Stomach (tissue), 9 donors: ENCODE data around the gene BTG2. TPM values are rescaled to one million over a fixed set of nuclear protein-coding genes. Genes with fewer than 3 reads are reported as not detected.

Experiments used
- DNase-seq, 2 donors: peaks; one replicate each; pipeline versions ENCODE4 v3.0.0 to v3.0.0-alpha.2; 2013 to 2019
- H3K27ac ChIP-seq, 5 donors: fragments of 200-600 bp in 4 of 5; sonication (generic) in 4 of 5; one replicate each; pipeline ENCODE4 v1.5.1; 2013 to 2019; ENCODE audit warnings: mild to moderate bottlenecking in 1 of 5, moderate library complexity in 1 of 5
- H3K27me3 ChIP-seq, 3 donors: fragments of 200-600 bp; sonication (generic); one replicate each; pipeline ENCODE4 v1.5.1; 2017 to 2019; ENCODE audit warnings: mixed run types in 1 of 3
- H3K36me3 ChIP-seq, 4 donors: fragments of 200-600 bp; sonication (generic); 1 replicate in 3 of 4; 2 replicates in 1 of 4; pipeline ENCODE4 v1.5.1; 2016 to 2019
- H3K4me1 ChIP-seq, 4 donors: fragments of 200-600 bp; sonication (generic); one replicate each; pipeline ENCODE4 v1.5.1; 2016 to 2019
- H3K4me3 ChIP-seq, 4 donors: fragments of 200-600 bp; sonication (generic) in 3 of 4; one replicate each; pipeline ENCODE4 v1.5.1; 2016 to 2019; ENCODE audit warnings: mild to moderate bottlenecking in 1 of 4
- H3K9me3 ChIP-seq, 4 donors: fragments of 200-600 bp; sonication (generic); one replicate each; pipeline ENCODE4 v1.5.1; 2016 to 2019
- CTCF ChIP-seq, 7 experiments: fragments of 450-650 bp in 4 of 7; fragments of 200-600 bp in 3 of 7; sonication (generic) in 3 of 7; IDR thresholded peaks; one replicate each; pipeline ENCODE4 v1.5.1; 2016 to 2019; ENCODE audit warnings: antibody characterized with exemption in 7 of 7, control low read depth in 2 of 7, mild to moderate bottlenecking in 1 of 7
- EP300 ChIP-seq: sonication (generic); formaldehyde crosslinking; IDR thresholded peaks from one replicate; pipeline ENCODE4 v1.6.1; 2017; ENCODE audit warnings: antibody characterized with exemption
- POLR2A ChIP-seq, 4 donors: fragments of 450-650 bp; IDR thresholded peaks; one replicate each; pipeline ENCODE4 v1.6.1; 2016; ENCODE audit warnings: antibody characterized with exemption in 4 of 4, control low read depth in 2 of 4, mild to moderate bottlenecking in 1 of 4, moderate library complexity in 1 of 4
- POLR2AphosphoS5 ChIP-seq, 3 donors: sonication (generic); formaldehyde crosslinking; IDR thresholded peaks; one replicate each; pipeline ENCODE4 v1.6.1; 2016; ENCODE audit warnings: antibody characterized with exemption in 3 of 3
- WGBS, 5 donors: extraction: QIAGEN DNeasy Blood & Tissue Kit in 3 of 5; methylation state at CpG; one replicate each; pipeline versions ENCODE4 v1.1.5 to v1.1.7; 2013 to 2018; 5-methylcytosine and 5-hydroxymethylcytosine counted together
- intact Hi-C: fragments of 100-400 bp; cut with DNase I; formaldehyde crosslinking; loops from one replicate; pipeline ENCODE4 v1.15.1; 2023; ENCODE audit warnings: low total_unique reads
- polyA plus RNA-seq, 3 donors: library from polyadenylated mRNA; stranded (reverse); fragments of 200-250 nt; gene quantifications; one replicate each; pipeline ENCODE4 v1.2.3, GENCODE V29; 2013
- total RNA-seq, 5 donors: library from RNA; depleted of rRNA; stranded (reverse); fragments of >200 nt; gene quantifications; one replicate each; pipeline versions ENCODE4 v1.1.0 to v1.2.3, GENCODE V29; 2014 to 2016
- donor health status: healthy with polysubstance abuse.
- donor health status: Bipolar disorder and iron deficiency.
- donor health status: healthy.

Gene BTG2
- total and polyA plus RNA-seq, 8 donors, result 46.4 to 231 (median 87.4) TPM

GRCh38 chr1:203317429-203318228 is 12.3 kb downstream of the BTG2 start:
- no peaks in the 10 kb centered on the region for H3K27me3 ChIP-seq
- no peak for DNase-seq
- H3K9me3 ChIP-seq, result no peaks in the 10 kb centered on the region
- 32 to 68% (median 46%) methylated on average over 7 of the region's 7 CpGs for WGBS, 5 donors
- no peak overlapping the region for H3K4me3 ChIP-seq
- H3K36me3 ChIP-seq, result no peaks in the 10 kb centered on the region
- TF ChIP-seq EP300, result no peak
- TF ChIP-seq CTCF (IDR thresholded peaks at IDR 0.05), result no peak
- TF ChIP-seq POLR2AphosphoS5 (IDR thresholded peaks at IDR 0.05), result no peak
- TF ChIP-seq POLR2A (IDR thresholded peaks at IDR 0.05), result no peak
- peaks cover 57 to 70% (median 64%) of the 10 kb centered on the region in 4 donors for H3K4me1 ChIP-seq
- intact Hi-C loops, result no loop called here
- peak overlapping the region; percentile 85 to 95 (median 87) for H3K27ac ChIP-seq

GRCh38 chr1:203318229-203318517 is 12.9 kb downstream of the BTG2 start:
- Histone ChIP-seq H3K9me3 (no peaks in the 10 kb centered on the region), H3K4me3 (no peak overlapping the region), H3K36me3 (no peaks in the 10 kb centered on the region), H3K4me1 (peaks cover 62 to 75% (median 68%) of the 10 kb centered on the region in 4 donors), H3K27me3 (no peaks in the 10 kb centered on the region), H3K27ac (peak overlapping the region; percentile 85 to 89 (median 87))
- DNase-seq, result no peak
- intact Hi-C loops, result no loop called here
- WGBS, 5 donors, result 54 to 84% (median 63%) methylated on average over 1 of the region's 1 CpG
- TF ChIP-seq POLR2AphosphoS5 (IDR thresholded peaks at IDR 0.05), result no peak
- TF ChIP-seq POLR2A (IDR thresholded peaks at IDR 0.05), result no peak
- no peak for TF ChIP-seq EP300
- TF ChIP-seq CTCF (IDR thresholded peaks at IDR 0.05), result no peak

DNA sequence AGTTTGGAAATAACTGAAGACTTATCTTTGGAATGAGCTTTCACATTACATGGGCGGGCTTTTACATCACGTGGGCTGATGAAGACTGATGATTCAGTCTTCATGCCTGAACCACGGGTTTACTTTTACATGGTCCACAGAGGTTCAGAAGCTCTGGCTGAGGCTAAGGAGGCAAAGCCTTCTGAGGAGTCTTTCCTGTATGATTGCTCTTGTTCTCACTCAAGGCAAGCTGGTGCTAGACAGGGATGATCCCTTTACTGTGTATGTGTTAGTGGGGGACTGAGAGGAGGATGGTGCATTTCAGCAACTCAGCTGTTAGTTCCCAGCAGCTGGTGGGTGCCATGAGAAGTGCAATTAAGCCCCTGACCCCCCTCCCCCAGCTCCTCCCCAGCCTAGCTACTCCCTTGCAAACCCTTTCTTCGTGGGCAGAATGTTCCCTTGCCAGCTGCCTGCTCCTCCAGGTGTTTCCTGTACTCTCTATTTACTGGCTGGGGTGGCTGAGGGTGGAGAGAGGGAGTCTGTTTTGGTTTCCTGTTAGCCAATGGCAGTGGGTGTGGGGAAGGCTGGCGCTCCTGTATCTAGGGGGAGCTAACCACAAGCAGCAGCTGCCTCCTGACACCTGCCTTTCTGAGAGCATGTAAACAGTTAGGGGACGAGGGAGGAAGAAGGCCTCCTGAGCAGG is 15.4 kb downstream of the BTG2 start:
- no peak for TF ChIP-seq EP300
- TF ChIP-seq CTCF (IDR thresholded peaks at IDR 0.05), result no peak
- peak; percentile 30 to 83 (median 79) for TF ChIP-seq POLR2AphosphoS5 (IDR thresholded peaks at IDR 0.05)
- Histone ChIP-seq H3K4me1 (peaks cover 82 to 95% (median 85%) of the 10 kb centered on the region in 4 donors), H3K27ac (peak overlapping the region; percentile 63 to 98 (median 96)), H3K27me3 (no peaks in the 10 kb centered on the region), H3K4me3 (no peak overlapping the region), H3K36me3 (no peaks in the 10 kb centered on the region), H3K9me3 (no peaks in the 10 kb centered on the region)
- DNase-seq, result peak; percentile 85 to 88
- 4 to 21% (median 13%) methylated on average over 6 of the region's 6 CpGs for WGBS, 5 donors
- intact Hi-C loops, result no loop called here

- no peak for DNase-seq
- Histone ChIP-seq H3K4me1 (peaks cover 82 to 95% (median 85%) of the 10 kb centered on the region in 4 donors), H3K9me3 (no peaks in the 10 kb centered on the region), H3K27ac (peak overlapping the region; percentile 63 to 98 (median 96)), H3K36me3 (no peaks in the 10 kb centered on the region), H3K4me3 (no peak overlapping the region), H3K27me3 (no peaks in the 10 kb centered on the region)
- WGBS, 5 donors, result 49 to 72% (median 57%) methylated on average over 6 of the region's 6 CpGs
- intact Hi-C loops, result no loop called here
- no peak for TF ChIP-seq POLR2AphosphoS5 (IDR thresholded peaks at IDR 0.05)
- TF ChIP-seq EP300, result no peak
- TF ChIP-seq POLR2A (IDR thresholded peaks at IDR 0.05), result no peak
- no peak for TF ChIP-seq CTCF (IDR thresholded peaks at IDR 0.05)
These were observed 16.1 kb downstream of the BTG2 start for GRCh38 chr1:203321273-203322052.
